GM18517 (cell line): ENCODE data around the gene RASSF8.

Experiments
- ATAC-seq: cut with Tn5 transposase; IDR thresholded peaks from one replicate; pipeline ENCODE4 v1.9.1; 2021; ENCODE audit warnings: mild to moderate bottlenecking, moderate library complexity; ENCODE audit not compliant: unreplicated experiment

RASSF8 gene, protein sequence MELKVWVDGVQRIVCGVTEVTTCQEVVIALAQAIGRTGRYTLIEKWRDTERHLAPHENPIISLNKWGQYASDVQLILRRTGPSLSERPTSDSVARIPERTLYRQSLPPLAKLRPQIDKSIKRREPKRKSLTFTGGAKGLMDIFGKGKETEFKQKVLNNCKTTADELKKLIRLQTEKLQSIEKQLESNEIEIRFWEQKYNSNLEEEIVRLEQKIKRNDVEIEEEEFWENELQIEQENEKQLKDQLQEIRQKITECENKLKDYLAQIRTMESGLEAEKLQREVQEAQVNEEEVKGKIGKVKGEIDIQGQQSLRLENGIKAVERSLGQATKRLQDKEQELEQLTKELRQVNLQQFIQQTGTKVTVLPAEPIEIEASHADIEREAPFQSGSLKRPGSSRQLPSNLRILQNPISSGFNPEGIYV

DNA sequence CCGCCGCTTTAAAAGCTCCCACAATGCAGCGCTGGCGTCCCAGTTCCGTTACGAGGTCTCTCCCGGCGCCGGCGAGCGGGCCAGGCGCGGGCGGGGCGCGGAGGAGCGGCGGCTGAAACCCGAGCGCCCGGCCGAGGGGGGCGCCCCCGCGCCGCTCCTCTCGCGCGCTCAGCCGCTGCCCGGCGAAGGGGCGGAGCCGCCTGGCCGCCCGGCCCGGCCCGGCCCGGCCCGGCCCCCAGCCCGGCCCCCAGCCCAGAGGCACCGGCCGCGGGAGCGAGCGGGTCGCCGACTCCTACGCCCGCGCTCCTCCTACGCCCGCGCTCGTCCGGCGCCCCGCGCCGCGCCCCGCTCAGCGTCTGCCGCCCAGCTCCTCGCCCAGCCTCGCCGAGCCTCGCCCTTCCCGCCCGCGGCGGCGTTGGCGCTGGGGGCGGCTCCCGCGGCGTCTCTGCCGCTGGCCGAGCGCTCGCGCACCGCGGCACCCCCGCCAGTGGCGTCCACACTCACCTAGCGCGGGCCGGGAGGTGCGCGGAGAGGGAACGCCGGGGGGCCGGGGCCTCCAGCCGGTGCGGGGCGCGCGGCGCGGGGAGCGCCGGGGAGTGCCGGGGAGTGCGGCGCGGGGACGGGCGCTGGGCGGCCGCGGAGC is at the start of gene RASSF8:
RASSF8 (plus strand) TSS at position 255 of the 643 bp plus-strand sequence. CDS start 96,662 bp downstream, outside the sequence.
- ATAC-seq = peak; percentile 58

DNA sequence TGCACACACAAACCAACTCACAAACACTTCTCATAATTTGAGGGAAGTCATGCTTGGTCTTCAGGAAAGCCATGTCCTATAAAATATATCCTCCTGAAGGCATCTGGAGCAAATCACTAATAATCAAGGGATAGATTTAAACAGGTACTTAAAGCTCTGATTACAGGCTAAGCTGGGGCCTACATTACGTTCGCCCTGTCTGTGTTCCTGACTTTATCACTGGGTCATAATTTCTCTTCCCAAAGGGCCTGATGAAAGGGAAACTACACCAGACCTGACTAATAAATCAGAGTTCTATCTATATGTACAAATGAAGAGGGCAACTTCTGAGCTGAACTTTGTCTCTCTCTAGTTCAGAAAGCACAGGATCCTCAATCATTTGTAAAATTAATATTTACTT is 43.9 kb upstream of the RASSF8 start:
- no peak for ATAC-seq

DNA sequence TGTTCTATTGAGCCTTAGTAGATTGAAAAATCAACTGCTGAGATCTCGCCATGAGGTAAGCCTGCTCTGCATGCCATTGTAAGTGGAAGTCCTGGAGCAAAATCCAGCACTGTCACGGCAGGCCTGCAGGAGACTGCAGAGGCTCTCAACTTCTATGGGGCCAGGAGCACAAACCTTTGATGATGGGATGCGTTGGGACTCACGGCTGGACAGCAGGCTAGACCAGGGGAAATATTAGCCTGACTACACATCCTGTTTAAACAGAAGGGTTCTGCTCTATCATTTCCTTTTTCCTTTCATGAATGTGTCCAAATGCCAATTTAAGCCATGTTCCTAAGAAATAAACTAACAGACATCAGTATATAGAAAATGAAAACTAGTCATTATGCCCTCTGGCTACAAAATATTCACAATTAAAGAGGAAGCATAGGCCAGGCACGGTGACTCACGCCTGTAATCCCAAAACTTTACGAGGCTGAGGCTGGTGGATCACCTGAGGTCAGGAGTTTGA is 33.9 kb upstream of the RASSF8 start:
- no peak for ATAC-seq

DNA sequence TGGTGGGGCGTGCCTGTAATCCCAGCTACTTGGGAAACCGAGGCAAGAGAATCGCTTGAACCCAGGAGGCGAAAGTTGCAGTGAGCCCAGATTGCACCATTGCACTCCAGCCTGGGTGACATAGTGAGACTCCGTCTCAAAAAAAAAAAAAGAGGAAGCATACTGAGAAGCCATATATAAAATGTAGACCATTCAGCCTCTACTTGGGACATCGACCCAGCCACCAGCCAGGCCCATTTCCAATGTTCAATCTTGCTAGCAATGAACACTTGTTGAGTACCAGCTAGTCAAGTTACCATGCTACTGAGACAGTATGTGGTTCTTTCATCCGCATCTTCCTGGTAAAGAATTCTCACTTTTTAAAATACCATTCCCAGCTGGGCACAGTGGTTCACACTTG is 33.4 kb upstream of the RASSF8 start:
- ATAC-seq = no peak

DNA sequence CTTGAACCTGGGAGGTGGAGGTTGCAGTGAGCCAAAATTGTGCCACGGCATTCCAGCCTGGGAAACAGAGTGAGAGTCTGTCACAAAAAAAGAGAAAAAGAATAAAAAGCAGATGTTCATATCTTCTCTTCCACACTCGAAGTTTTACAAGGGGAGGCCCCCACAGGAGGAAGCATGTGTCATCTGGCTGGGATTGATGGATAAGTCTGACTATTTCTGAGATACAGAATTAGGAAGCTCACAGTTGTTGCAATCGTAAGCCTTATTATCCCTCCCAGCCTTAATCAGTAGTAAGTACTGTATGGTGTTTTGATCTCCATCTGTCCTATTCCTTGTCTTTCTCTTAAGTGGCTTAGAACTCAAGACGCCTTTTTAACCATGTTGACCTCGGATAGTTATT is 31.9 kb upstream of the RASSF8 start:
- no peak for ATAC-seq

DNA sequence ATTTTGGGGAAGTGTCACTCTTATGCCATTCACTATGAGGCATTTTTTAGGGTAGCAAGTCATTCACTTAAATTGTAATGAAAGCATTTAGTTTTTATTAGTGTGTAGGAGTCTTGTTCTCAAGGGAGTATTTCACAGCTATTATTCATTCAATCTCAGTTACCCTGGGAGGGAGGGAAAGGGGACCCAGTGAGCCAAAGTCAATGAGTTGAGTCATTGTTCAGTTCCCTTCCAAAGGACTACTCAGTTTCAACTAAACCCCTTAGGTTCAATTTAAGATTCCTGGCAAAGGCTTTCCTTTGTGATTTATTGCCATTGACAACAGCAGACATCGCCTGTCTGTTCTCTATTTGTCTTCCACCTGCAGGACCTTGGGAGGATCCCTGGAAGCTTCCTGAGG is 29.3 kb upstream of the RASSF8 start:
- ATAC-seq = no peak

DNA sequence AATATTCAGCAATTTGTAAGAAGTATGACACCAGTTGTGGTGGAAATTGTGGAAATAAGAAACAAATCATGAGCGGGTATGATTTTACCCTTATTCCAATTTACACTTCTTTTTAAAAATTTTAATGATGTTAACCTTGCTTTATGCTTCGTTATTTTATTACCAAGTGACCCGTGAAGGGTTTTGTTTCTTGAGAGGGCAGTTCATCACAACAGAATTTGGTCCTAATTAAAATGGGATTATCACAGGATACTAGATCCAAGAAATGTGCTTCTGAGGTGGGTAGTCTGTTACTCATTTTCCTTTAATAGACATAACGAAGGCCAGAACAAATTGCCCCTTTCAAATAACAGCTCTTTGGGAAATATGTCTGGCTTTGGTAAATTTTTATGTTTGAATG is 25.5 kb upstream of the RASSF8 start:
- ATAC-seq = no peak

DNA sequence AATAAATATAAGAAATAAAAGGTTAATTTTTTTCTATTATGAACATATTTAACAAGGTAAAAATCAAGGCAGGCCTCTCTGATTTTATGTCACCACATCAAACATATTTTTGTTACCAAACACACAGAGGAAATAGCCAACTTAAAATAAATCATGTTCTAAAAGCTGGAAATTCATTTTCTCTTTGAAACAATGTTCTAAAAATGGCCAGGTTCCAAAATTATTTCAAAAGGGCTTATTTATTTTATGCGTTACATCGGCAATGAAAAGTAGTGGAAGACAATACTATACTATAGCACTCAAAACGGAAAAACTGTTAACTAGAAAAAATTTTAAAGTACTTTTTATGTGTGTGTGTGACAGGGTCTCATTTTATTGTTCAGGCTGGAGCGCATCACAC is 24.0 kb upstream of the RASSF8 start:
- no peak for ATAC-seq

DNA sequence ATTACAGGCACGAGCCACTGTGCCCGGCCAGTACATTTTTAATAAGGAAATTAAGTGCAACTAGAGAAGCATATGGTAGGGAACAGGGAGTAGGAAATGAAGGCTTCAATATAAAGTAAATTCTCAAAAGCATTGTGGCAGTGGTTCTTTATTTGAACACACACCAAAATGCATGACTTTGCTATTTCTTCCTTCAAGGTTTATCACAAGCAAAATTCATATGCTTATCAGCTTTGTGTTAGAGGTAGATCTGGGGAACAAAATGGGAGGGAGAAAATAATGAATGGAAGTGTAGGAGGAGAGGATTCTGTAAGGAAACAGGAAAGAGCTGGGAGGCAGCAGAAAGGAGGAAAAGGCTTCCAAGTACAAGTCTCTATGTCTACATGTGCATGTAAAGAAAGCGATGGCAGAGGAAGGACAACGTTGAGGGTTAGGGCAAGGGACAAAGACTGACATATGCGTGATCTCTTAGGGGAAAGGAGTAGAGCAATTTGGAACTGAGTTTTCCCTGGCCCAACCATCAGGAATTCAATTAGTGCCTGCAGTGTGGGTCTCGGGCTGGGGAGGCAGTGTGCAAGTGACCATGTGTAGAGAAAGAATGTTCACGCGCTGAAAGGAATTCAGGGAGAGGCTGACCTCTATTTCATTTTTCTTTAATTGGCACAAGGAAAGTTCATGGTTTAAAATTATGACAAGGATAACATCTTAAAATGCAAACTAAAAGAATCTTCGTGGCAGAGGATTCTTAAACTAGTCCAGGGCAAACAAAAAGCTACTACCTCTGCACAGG is 22.9 kb upstream of the RASSF8 start:
- no peak for ATAC-seq

DNA sequence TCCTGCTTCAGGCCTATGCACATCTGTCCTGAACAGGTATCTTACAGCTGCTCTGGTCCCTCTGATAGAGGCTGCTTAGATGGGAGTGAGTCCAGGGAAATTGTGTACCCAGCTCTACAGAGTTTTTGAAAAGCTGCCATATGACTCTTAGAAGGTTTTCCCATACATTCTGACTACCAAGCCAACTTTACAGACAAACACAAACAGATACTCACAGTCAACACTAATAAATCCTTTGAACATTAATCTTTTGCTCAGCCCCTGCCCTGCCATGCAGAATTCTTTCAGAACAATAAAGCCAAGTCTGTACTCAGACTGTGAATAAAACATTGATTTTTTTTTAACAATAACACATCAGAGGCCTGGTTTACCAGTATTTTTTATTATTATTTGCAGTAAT is 21.4 kb upstream of the RASSF8 start:
- no peak for ATAC-seq

DNA sequence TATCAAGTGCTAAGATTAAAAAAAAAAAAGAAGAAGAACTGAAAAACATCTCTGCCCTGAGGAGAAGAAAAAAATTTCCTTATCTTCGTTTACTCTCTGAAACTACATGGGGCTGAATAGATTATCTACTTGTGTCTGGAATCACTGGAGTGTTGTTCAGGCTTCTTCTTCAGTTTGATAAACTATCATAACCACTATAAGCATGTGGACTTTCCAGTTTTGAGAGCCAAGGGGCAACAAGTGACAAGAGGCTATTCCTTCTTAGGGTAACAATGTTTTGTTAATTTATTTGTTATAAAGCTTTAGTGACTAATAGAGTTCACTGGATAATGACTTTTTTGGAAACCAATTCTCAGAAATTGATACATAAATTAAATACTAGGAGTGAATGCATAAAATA is 19.9 kb upstream of the RASSF8 start:
- no peak for ATAC-seq

DNA sequence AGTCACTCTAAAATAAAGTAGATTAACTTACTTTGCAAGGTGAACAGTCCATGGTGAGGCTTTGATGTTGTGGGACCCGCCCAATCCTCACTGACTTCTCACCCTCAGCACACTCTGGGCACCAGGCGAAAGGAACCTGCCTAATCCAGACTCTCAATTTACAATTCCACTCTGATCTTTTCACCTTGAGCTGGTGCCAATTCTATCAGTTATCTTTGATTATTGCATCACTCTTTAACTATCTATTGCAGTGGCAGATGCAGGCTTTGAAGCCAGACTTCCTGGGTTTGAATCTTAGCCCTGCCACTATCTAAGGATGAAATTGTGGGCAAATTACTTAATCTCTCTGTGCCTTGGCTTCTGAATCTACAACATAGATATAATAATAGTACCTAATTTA is 18.9 kb upstream of the RASSF8 start:
- no peak for ATAC-seq

DNA sequence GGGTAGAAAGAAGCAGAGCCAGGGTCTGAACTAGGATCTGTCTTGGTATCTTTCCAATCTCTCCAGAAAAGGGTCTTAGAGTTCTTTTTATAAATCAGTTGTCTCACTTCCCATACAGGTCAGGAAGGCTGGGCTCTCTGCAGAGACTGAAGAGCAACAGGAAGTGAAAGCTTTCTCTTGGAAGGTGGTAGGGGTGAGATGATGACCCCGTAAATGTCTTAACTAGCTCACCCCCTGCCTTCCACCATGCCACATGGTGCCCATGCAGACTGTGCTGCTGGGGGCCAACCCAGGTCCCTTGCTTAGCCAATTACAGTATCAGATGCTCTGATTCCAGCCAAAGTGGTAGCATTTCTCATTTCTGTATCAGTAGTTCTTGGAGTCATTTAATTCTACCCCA is 17.6 kb upstream of the RASSF8 start:
- no peak for ATAC-seq

DNA sequence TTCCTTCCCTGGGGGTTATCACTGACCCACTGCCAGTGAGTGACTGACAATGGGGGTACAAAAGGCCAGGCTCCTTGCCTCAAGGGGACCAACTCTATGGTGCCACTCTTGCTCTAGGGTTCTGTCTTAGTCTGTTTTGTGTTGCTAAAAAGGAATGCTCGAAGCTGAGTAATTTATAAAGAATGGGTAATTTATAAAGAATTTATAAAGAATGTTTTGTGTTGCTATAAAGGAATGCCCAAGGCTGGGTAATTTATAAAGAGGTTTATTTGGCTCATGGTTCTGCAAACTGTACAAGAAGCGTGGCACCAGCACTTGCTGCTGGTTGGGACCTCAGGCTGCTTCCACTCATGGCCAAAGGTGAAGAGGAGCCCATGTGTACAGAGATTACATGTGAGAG is 15.8 kb upstream of the RASSF8 start:
- ATAC-seq = no peak

DNA sequence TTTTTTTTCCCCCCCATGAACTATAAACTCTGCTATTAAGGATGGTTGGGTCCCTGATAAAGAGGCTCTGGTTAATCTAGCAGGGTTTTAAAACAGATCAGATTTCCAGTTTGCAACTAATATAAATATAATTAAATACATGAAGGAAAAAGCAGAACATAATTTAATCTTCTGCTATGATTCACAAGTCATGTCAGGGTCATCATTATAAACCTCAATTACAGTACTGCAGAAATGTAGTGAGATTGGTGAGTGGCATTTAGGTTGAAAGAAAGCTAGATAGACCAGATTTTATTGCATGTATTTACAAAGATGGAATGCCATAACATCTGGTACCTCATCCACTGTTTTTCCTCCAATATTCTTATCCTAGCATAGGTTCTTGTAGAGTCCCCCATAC is 14.5 kb upstream of the RASSF8 start:
- no peak for ATAC-seq

DNA sequence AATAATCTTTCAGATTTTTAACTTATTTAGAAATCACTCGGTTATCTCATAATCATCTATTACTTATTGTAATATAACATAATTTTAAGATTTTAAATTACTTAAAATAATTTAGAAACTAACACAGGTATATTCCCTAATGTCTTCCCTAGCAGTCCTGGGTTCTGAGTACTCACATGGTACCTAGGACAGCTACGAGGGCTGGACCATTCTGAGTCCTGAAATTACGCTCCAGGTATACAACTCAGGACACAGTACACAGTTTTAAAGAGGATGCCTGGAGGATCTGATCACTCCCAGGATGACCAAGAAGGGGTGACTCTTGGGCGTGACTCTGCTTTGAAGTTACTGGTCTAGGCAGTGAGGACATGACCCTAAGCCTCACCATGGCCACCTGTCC is 9.1 kb upstream of the RASSF8 start:
- no peak for ATAC-seq

DNA sequence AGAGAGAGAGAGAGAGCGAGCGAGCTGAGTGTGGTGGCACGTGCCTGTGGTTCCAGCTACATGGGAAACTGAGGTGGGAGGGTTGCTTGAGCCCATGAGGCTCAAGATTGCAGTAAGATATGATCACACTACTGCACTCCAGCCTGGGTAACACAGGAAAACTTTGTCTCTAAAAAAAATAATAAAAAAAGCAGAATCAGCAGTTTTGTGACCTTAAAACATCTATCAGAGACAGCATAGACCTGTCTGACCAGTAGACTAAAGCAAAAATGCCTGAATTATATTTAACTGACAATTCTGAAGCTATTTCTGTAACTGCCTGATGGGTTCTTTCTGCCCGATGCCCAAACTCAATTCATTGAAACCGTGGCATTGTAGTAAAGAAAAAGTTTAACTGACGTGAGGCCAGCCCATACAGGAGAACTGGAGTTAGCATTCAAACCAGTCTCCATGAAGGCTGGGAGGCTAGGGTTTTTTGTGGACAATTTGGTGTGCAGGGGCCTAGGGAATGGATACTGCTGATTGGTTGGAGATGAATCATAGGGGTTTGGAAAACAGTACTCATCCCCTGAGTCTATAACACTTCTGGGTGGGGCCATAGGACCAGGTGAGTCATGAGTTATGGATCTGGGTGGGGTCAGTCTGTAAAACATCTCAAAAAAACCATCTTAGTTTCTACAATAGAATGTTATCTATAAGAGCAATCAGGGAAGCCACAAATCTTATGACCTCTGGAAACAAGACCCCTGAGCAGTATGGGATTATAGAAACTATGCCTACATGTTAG is 8.0 kb upstream of the RASSF8 start:
- ATAC-seq = no peak

DNA sequence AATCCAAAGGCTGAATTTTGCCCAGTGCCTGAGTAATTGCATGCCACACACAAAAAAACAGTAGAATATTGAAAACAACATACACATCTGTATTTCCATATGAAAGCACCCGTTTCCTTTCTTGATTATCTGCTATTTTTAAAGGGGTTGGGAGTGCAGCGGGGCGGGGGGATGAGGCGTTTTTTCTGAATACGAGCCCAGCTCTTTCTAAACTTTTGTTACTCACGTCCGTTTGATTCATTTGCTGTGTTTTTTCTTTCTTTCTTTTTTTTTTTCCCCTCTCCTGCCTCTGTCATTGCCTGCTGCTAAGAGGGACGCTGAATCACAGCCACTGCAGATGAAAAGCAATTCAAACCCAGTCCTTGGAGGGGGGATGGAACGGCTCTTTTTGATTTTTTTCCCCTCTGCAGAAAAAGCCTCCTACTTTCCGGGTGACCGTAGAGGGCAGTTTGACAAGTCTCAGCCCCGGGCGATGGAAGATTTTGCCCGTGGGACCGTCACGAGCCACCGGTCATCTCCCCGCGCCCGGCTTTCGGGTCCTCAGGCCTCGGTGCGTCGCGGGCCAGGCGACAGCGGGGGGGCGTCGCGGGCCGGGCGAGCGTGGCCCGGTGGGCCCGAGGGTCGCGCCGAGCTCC is 572 bp upstream of the RASSF8 start:
- ATAC-seq = peak; percentile 44

DNA sequence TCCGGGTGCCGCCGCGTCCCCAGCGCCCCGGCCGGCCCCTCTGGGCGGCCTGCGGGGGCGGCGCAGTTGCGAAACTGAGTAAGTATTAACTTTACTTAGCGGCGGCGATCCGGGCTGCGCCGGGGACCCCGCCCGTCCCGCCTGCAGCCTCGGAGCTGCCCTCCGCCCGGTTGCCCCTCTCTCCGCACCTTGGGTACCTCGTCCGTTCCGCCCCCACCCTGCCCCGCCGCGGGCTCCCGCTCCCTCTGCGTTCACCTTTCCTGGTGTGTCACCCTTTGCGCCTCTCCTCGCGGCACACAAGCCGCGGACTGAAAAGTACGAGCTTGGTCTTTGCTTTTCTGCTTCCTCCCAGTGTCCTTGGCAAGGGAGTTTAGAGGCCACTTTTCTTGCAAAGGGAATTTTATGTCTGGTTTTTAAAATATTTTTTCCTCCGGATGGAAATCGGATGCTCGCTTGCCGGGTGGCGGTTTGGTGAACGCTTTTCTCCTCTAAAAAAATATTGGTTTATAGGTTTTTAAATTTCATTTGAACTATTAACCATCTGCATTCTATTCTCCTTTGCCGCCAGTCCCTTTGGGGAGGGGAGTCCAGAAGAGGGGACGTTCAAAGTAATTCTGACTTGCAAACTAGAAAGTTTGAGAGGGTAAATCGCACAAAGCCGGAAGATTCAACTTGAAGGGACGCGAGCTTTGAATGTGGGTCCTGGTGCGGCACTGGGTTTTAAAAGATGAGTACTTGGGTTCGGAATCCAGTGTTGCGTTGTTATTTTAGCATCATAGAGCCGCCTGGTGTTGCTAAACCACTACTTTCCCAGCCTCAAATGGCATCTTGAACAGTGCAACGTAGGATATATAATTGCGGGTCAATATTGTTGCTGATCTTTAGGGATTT is 834 bp downstream of the RASSF8 start:
- peak; percentile 39 for ATAC-seq
